Endodermal cell (in vitro differentiated cells): ENCODE results near the gene UPF2. TPM values are rescaled to one million over a fixed set of nuclear protein-coding genes. Genes with fewer than 3 reads are reported as not detected.
A peak's percentile ranks its signal among the peaks of the same experiment; 100 is the strongest.

ENCODE experiments used
- DNase-seq: peaks from one replicate; pipeline ENCODE4 v3.0.0-alpha.2; 2017
- H3K27ac ChIP-seq: 2 replicates; pipeline ENCODE4 v1.5.1; 2013; ENCODE audit warnings: mild to moderate bottlenecking, low read depth, low read length, moderate library complexity
- H3K27me3 ChIP-seq: 2 replicates; pipeline ENCODE4 v1.6.1; 2013; ENCODE audit warnings: mild to moderate bottlenecking, low read length, moderate library complexity; ENCODE audit not compliant: insufficient read depth, control insufficient read depth, poor library complexity, severe bottlenecking
- H3K36me3 ChIP-seq: 2 replicates; pipeline ENCODE4 v1.7.0; 2013; ENCODE audit warnings: mild to moderate bottlenecking, low read length, moderate library complexity; ENCODE audit not compliant: control insufficient read depth, insufficient read depth
- H3K4me1 ChIP-seq: one replicate; pipeline ENCODE4 v1.7.0; 2013; ENCODE audit warnings: low read length; ENCODE audit not compliant: control insufficient read depth, insufficient read depth
- H3K4me3 ChIP-seq: 2 replicates; pipeline ENCODE4 v1.5.1; 2013; ENCODE audit warnings: mild to moderate bottlenecking, low read length, moderate library complexity
- H3K9ac ChIP-seq: 2 replicates; pipeline ENCODE4 v1.6.1; 2013; ENCODE audit warnings: mild to moderate bottlenecking, low read length, moderate library complexity; ENCODE audit not compliant: poor library complexity, severe bottlenecking; ENCODE audit errors: extremely low read depth
- H3K9me3 ChIP-seq: 2 replicates; pipeline ENCODE4 v1.6.1; 2013; ENCODE audit warnings: mild to moderate bottlenecking, low read length, moderate library complexity; ENCODE audit not compliant: control insufficient read depth
- H3K27ac Mint-ChIP-seq: 2 replicates; pipeline ENCODE4 v1.8.0; 2020; ENCODE audit warnings: mixed read lengths
- H3K27me3 Mint-ChIP-seq: 2 replicates; pipeline ENCODE4 v1.8.0; 2021; ENCODE audit warnings: mild to moderate bottlenecking, mixed read lengths; ENCODE audit not compliant: insufficient read depth
- H3K36me3 Mint-ChIP-seq: 2 replicates; pipeline ENCODE4 v1.8.0; 2020; ENCODE audit warnings: low read depth, mixed read lengths
- H3K4me1 Mint-ChIP-seq: 2 replicates; pipeline ENCODE4 v1.8.0; 2020; ENCODE audit warnings: mixed read lengths
- H3K4me3 Mint-ChIP-seq: 2 replicates; pipeline ENCODE4 v1.8.0; 2020; ENCODE audit warnings: mild to moderate bottlenecking, moderate library complexity, mixed read lengths
- H3K9me3 Mint-ChIP-seq: 2 replicates; pipeline ENCODE4 v1.8.0; 2020; ENCODE audit warnings: mild to moderate bottlenecking, mixed read lengths
- CTCF ChIP-seq: fragments of 200-600 bp; sonication (generic); conservative IDR thresholded peaks from 2 replicates; pipeline ENCODE4 v1.5.0; 2021; ENCODE audit warnings: antibody characterized with exemption, mild to moderate bottlenecking
- WGBS, 2 experiments: methylation state at CpG; one replicate each; pipeline versions ENCODE4 v1.1.5 to v1.1.7; 2013; ENCODE audit warnings: missing lambda C conversion rate in 2 of 2, mixed read lengths in 1 of 2; ENCODE audit not compliant: insufficient coverage in 1 of 2, insufficient read length in 1 of 2; 5-methylcytosine and 5-hydroxymethylcytosine counted together
- total RNA-seq, 2 donors: library from RNA; stranded (reverse); fragmentation: NEBNext Ultra II Directional in 1 of 2; extraction: Animal tissue kit (Norgen Biotek cat#: 25700) in 1 of 2; gene quantifications; 2 replicates in 1 of 2; 3 replicates in 1 of 2; pipeline ENCODE4 v1.2.1, GENCODE V29; 2021

UPF2 gene
- total RNA-seq, 2 donors from 2014 or later: 16.8 to 23.4 TPM

GRCh38 chr10:11902646-11903045 is 140.0 kb downstream of the UPF2 start:
- Histone ChIP-seq H3K9ac (no peak overlapping the region), H3K9me3 (no peaks in the 10 kb centered on the region), H3K27me3 (no peaks in the 10 kb centered on the region), H3K4me3 (no peak overlapping the region), H3K27ac (no peak overlapping the region), H3K36me3 (no peaks in the 10 kb centered on the region), H3K4me1 (no peaks in the 10 kb centered on the region)
- Mint-ChIP-seq H3K9me3 (no peaks in the 10 kb centered on the region), H3K4me3 (no peak overlapping the region), H3K4me1 (peaks cover 6% of the 10 kb centered on the region), H3K27ac (no peak overlapping the region), H3K36me3 (no peaks in the 10 kb centered on the region), H3K27me3 (no peaks in the 10 kb centered on the region)
- 93 to 94% methylated on average over 3 to 7 of the region's 7 CpGs for WGBS, 2 experiments
- no peak for TF ChIP-seq CTCF
- DNase-seq: peak; percentile 46

- Histone ChIP-seq H3K27me3 (no peaks in the 10 kb centered on the region), H3K9ac (no peak overlapping the region), H3K9me3 (no peaks in the 10 kb centered on the region), H3K4me3 (no peak overlapping the region), H3K4me1 (no peaks in the 10 kb centered on the region), H3K36me3 (no peaks in the 10 kb centered on the region), H3K27ac (no peak overlapping the region)
- Mint-ChIP-seq H3K9me3 (no peaks in the 10 kb centered on the region), H3K27me3 (no peaks in the 10 kb centered on the region), H3K27ac (peak overlapping the region; percentile 62), H3K4me3 (no peak overlapping the region), H3K36me3 (no peaks in the 10 kb centered on the region), H3K4me1 (peaks cover 6% of the 10 kb centered on the region)
- no peak for TF ChIP-seq CTCF
- 82 to 83% methylated on average over 21 to 23 of the region's 23 CpGs for WGBS, 2 experiments
- no peak for DNase-seq
These were observed 140.7 kb downstream of the UPF2 start for GRCh38 chr10:11901833-11902475.

GRCh38 chr10:11901454-11901832 is 141.2 kb downstream of the UPF2 start:
- no peak overlapping the region for H3K27ac Mint-ChIP-seq
- H3K4me3 ChIP-seq: no peak overlapping the region
- no peaks in the 10 kb centered on the region for H3K27me3 Mint-ChIP-seq
- no peak overlapping the region for H3K27ac ChIP-seq
- no peaks in the 10 kb centered on the region for H3K4me1 ChIP-seq
- WGBS, 2 experiments: 85 to 89% methylated on average over 5 to 7 of the region's 7 CpGs
- H3K9me3 Mint-ChIP-seq: no peaks in the 10 kb centered on the region
- no peaks in the 10 kb centered on the region for H3K9me3 ChIP-seq
- TF ChIP-seq CTCF: no peak
- H3K4me1 Mint-ChIP-seq: peaks cover 6% of the 10 kb centered on the region
- H3K27me3 ChIP-seq: no peaks in the 10 kb centered on the region
- no peaks in the 10 kb centered on the region for H3K36me3 Mint-ChIP-seq
- no peak for DNase-seq
- H3K9ac ChIP-seq: no peak overlapping the region
- H3K4me3 Mint-ChIP-seq: no peak overlapping the region
- H3K36me3 ChIP-seq: no peaks in the 10 kb centered on the region
